ENCODE results near the gene DNM3.

GRCh38 chr1:172069534-172069933 is 228.2 kb downstream of the DNM3 start:
- TF ChIP-seq POLR2A (IDR thresholded peaks at IDR 0.05; ENCODE audit: low read length) (no peak), GATA1 (IDR thresholded peaks at IDR 0.05; ENCODE audit: low read depth, low read length) (no peak)
